Upper lobe of right lung (tissue), 1 donor: Measurements from ENCODE around the gene CHRNA4. TPM values are rescaled to one million over a fixed set of nuclear protein-coding genes. Genes with fewer than 3 reads are reported as not detected.

Experiments
- ATAC-seq: fragments of 200-7000 bp; cut with Tn5 transposase; one replicate; pipeline ENCODE4 v1.9.1; 2020; ENCODE audit warnings: mild to moderate bottlenecking, moderate library complexity
- DNase-seq: peaks from one replicate; pipeline ENCODE4 v3.0.0-alpha.2; 2020
- H3K27ac ChIP-seq: fragments of 200-600 bp; one replicate; pipeline ENCODE4 v1.8.0; 2022
- H3K27me3 ChIP-seq: fragments of 200-600 bp; one replicate; pipeline ENCODE4 v1.8.0; 2022; ENCODE audit warnings: mild to moderate bottlenecking
- H3K36me3 ChIP-seq: fragments of 200-600 bp; one replicate; pipeline ENCODE4 v1.8.0; 2022
- H3K4me1 ChIP-seq: fragments of 200-600 bp; one replicate; pipeline ENCODE4 v1.8.0; 2022
- H3K4me3 ChIP-seq: fragments of 200-600 bp; one replicate; pipeline ENCODE4 v1.8.0; 2022; ENCODE audit warnings: mild to moderate bottlenecking
- H3K9me3 ChIP-seq: fragments of 200-600 bp; one replicate; pipeline ENCODE4 v1.8.0; 2022
- CTCF ChIP-seq: fragments of 200-600 bp; IDR thresholded peaks from one replicate; pipeline ENCODE4 v1.8.0; 2022; ENCODE audit warnings: antibody characterized with exemption
- intact Hi-C: fragments of 100-400 bp; cut with DNase I; formaldehyde crosslinking; loops from one replicate; pipeline ENCODE4 v1.11.0; 2022
- total RNA-seq: library from RNA; stranded (reverse); fragmentation: NEBNext Ultra II Directional; extraction: Animal tissue kit (Norgen Biotek cat#: 25700); gene quantifications from one replicate; pipeline ENCODE4 v1.2.1, GENCODE V29; 2021
- donor health status: DM: no; HTN: yes; CAD: no; lungs with severe emphysema.

The CHRNA4 gene
- total RNA-seq, 1 donor from 2014 or later, result 0.06 TPM

DNA sequence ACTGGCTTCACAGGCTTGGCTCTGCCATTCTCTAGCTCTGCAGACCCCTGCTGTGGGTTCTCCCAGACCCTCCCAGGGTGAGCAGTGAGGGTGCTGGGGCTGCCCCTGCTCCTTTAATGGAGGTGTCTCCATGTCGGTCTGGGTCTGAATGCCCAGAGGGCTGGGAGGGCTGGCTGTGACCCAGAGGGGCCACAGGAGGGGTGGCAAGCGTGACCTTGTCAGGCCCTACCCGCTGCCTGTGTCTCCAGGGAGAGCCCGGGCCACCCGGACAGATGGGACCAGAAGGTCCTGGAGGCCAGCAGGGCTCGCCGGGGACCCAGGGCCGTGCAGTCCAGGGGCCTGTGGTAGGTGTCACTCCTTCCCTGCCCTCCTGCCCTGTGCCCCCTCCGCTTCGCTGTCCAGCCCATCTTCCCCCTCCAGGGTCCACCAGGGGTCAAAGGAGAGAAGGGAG lies 36.1 kb downstream of the CHRNA4 start:
- intact Hi-C loops, result no loop called here
- no peak for TF ChIP-seq CTCF
- Histone ChIP-seq H3K36me3 (no peaks in the 10 kb centered on the region), H3K27ac (no peak overlapping the region), H3K4me3 (no peak overlapping the region), H3K9me3 (no peaks in the 10 kb centered on the region), H3K27me3 (peaks cover 12% of the 10 kb centered on the region), H3K4me1 (peaks cover 5% of the 10 kb centered on the region)
- DNase-seq, result peak; percentile 29
- no peak for ATAC-seq

GRCh38 chr20:63323357-63323981 lies 37.7 kb downstream of the CHRNA4 start:
- no peaks in the 10 kb centered on the region for H3K36me3 ChIP-seq
- H3K4me3 ChIP-seq, result no peak overlapping the region
- ATAC-seq (no peak), DNase-seq (peak; percentile 29)
- intact Hi-C loops, result no loop called here
- no peaks in the 10 kb centered on the region for H3K9me3 ChIP-seq
- H3K27me3 ChIP-seq, result peaks cover 10% of the 10 kb centered on the region
- no peak for TF ChIP-seq CTCF
- no peak overlapping the region for H3K27ac ChIP-seq
- H3K4me1 ChIP-seq, result peaks cover 5% of the 10 kb centered on the region

- DNase-seq, result no peak
- Histone ChIP-seq H3K9me3 (no peaks in the 10 kb centered on the region), H3K36me3 (no peaks in the 10 kb centered on the region), H3K4me1 (peaks cover 5% of the 10 kb centered on the region), H3K4me3 (no peak overlapping the region), H3K27me3 (peaks cover 10% of the 10 kb centered on the region), H3K27ac (no peak overlapping the region)
- no peak for TF ChIP-seq CTCF
- no peak for ATAC-seq
- intact Hi-C loops, result no loop called here
Observed at GRCh38 chr20:63322933-63323273, 38.2 kb downstream of the CHRNA4 start.

DNA sequence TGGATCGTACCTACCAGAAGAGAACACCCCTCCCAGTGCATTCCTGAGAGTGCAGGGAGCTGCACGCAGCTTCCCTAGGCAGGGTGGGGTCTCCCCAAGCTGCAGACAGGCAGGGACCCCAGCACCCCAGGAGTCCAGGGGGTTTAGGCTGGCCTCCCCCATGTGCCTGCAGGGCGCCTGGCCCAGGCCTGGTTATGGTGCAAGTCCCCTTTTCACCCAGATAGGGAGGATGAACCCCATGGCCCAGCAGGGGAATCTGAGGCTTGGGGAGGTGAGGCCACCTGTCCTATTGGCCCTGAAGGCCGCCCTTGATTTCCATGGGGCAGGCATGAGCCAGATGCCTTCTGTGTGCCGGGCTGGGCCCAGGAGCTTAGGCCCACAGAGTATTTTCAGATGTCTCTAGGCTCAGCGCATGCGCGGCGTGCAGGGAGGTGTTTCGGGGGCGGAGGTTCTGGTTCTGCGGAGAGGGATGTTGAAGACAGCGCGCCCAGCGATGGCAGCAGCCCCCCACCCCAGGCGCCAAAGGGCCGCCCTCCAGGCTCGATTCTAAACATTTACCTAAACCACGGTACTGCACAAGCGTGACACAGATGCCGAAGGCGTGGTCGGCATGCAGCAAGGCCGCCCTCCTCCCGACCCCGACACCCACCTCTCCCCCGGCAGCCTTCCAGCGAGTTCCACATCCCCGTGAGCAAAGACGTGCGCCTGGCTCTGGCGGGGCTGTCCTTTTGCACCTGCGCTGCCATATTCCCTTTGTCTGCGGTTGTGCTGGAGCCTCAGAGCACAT lies 38.8 kb downstream of the CHRNA4 start:
- intact Hi-C loops, result no loop called here
- Histone ChIP-seq H3K9me3 (no peaks in the 10 kb centered on the region), H3K4me1 (peaks cover 5% of the 10 kb centered on the region), H3K27me3 (peaks cover 10% of the 10 kb centered on the region), H3K27ac (no peak overlapping the region), H3K36me3 (no peaks in the 10 kb centered on the region), H3K4me3 (no peak overlapping the region)
- DNase-seq (peak; percentile 61), ATAC-seq (no peak)
- no peak for TF ChIP-seq CTCF

GRCh38 chr20:63321148-63321831 lies 39.9 kb downstream of the CHRNA4 start:
- peaks cover 10% of the 10 kb centered on the region for H3K27me3 ChIP-seq
- no peak overlapping the region for H3K4me3 ChIP-seq
- peak; percentile 19 for ATAC-seq
- intact Hi-C loops, result no loop called here
- H3K4me1 ChIP-seq, result peaks cover 5% of the 10 kb centered on the region
- peak; percentile 64 for DNase-seq
- no peaks in the 10 kb centered on the region for H3K9me3 ChIP-seq
- TF ChIP-seq CTCF, result no peak
- no peak overlapping the region for H3K27ac ChIP-seq
- H3K36me3 ChIP-seq, result no peaks in the 10 kb centered on the region
